NCI-H2196 treated with DMSO at 0.1 percent for 48 hours (cell line): ENCODE measurements around the gene RANBP17.
A peak's percentile ranks its signal among the peaks of the same experiment; 100 is the strongest.
"Not testable (repeated sequence)": the region's sequence is repeated elsewhere in the genome, so short reads cannot be mapped to it uniquely, and the experiment has no call there.

Experiments
- DNase-seq: peaks from one replicate; lab custom pipeline; 2025; ENCODE audit not compliant: unreplicated experiment; lab: John Stamatoyannopoulos, UW

Gene RANBP17

GRCh38 chr5:170861917-170862766 is at the start of gene RANBP17:
Gene RANBP17 (plus strand): TSS chr5:170862018.
- DNase-seq = no peak

- DNase-seq = no peak
Observed at GRCh38 chr5:170813231-170813630, 48.6 kb upstream of the RANBP17 start.

- no peak for DNase-seq
Observed at GRCh38 chr5:170817195-170817594, 44.6 kb upstream of the RANBP17 start.

GRCh38 chr5:170818232-170818631 is 43.6 kb upstream of the RANBP17 start:
- DNase-seq = no peak

- no peak for DNase-seq
Observed at GRCh38 chr5:170819824-170820223, 42.0 kb upstream of the RANBP17 start.

GRCh38 chr5:170821257-170821800 is 40.5 kb upstream of the RANBP17 start:
- DNase-seq = no peak

- DNase-seq = no peak
Observed at GRCh38 chr5:170826117-170826516, 35.7 kb upstream of the RANBP17 start.

- no peak for DNase-seq
Observed at GRCh38 chr5:170832241-170832640, 29.6 kb upstream of the RANBP17 start.

GRCh38 chr5:170833981-170834380 is 27.8 kb upstream of the RANBP17 start:
- not testable (repeated sequence) for DNase-seq

- DNase-seq = no peak
Observed at GRCh38 chr5:170836226-170836625, 25.6 kb upstream of the RANBP17 start.

- no peak for DNase-seq
Observed at GRCh38 chr5:170843870-170844269, 17.9 kb upstream of the RANBP17 start.

- no peak for DNase-seq
Observed at GRCh38 chr5:170844651-170845050, 17.2 kb upstream of the RANBP17 start.

- no peak for DNase-seq
Observed at GRCh38 chr5:170846416-170846815, 15.4 kb upstream of the RANBP17 start.

- DNase-seq = no peak
Observed at GRCh38 chr5:170846846-170847245, 15.0 kb upstream of the RANBP17 start.

GRCh38 chr5:170848033-170848432 is 13.8 kb upstream of the RANBP17 start:
- no peak for DNase-seq

- DNase-seq = no peak
Observed at GRCh38 chr5:170849374-170849773, 12.4 kb upstream of the RANBP17 start.

- DNase-seq = no peak
Observed at GRCh38 chr5:170854566-170854965, 7.3 kb upstream of the RANBP17 start.

GRCh38 chr5:170857066-170857465 is 4.8 kb upstream of the RANBP17 start:
- no peak for DNase-seq

GRCh38 chr5:170860415-170860814 is 1.4 kb upstream of the RANBP17 start:
- no peak for DNase-seq

- DNase-seq = no peak
Observed at GRCh38 chr5:170860818-170861666, 776 bp upstream of the RANBP17 start.

- peak; percentile 43 for DNase-seq
Observed at GRCh38 chr5:170861667-170861916, 226 bp upstream of the RANBP17 start.

GRCh38 chr5:170863646-170864045 is 1.8 kb downstream of the RANBP17 start:
- no peak for DNase-seq
